ENCODE results near the gene ARMC6.
"Not testable (repeated sequence)": the region's sequence is repeated elsewhere in the genome, so short reads cannot be mapped to it uniquely, and the experiment has no call there.

ARMC6 gene

DNA sequence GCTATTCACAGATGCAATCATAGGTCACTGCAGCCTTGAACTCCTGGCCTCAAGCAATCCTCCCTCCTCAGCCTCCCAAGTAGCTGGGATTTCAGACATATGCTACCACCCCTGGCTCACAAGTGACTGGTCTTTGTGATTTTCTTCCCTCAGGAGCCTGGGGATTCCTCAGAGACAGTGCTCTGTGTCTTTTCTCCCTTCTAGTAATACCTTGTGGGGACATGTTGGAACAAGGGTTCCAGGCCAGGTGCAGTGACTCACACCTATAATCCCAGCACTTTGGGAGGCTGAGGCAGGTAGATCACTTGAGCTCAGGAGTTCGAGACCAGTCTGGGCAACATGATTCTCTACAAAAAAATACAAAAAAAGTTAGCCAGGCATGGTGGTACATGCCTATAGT lies 10.0 kb upstream of the ARMC6 start:
- not testable (repeated sequence) for DNase-seq

DNA sequence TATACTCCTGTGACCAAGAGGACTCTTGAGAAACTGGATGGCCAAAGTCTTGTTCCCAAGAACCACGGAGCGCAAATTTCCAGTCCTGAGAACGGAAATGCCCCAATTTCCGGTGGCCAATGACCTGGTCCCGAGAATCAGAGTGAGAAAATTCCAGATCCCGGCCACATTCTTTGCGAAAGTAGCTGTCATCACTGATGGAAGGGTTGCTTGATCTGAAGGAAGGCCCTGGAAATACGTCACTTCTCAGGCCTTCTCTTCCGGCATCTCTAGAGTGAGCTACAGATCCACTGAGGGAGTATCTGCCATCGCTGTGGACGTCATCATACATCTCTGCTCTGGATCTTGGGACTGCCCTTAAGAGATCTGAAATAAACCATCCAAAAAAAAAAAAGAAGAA lies 7.5 kb upstream of the ARMC6 start:
- no peak for DNase-seq

DNA sequence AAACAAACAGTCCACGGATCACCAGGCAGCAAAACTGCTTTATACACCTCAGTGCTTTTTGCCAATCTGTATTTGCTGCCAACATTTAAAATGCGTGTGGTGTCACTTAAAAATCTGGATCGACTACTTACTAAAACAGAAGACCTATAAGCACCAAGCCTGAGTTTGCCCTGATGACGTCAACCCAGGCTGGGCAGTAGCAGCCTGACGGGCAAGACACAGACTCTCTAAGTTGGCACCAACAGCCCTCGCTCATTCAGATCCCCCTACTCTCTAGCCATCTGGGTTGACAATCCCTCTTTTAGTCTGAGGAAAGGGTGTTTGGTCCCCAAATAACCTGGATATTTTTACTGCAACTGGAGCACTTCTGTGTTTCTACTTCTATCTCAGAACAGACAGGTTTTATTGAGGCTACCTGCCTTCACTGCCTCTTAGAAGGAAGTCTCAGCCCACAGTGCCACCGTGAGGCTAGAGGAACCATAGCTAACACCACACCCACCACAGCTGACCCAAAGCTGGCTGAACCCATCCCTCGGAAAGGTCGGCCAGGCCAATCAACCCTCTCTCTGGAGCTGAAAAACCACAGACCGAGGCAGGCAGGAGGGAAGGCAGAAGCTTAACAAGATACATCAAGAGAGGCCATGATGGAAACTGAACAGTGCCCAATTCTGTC lies 7.0 kb upstream of the ARMC6 start:
- no peak for DNase-seq

DNA sequence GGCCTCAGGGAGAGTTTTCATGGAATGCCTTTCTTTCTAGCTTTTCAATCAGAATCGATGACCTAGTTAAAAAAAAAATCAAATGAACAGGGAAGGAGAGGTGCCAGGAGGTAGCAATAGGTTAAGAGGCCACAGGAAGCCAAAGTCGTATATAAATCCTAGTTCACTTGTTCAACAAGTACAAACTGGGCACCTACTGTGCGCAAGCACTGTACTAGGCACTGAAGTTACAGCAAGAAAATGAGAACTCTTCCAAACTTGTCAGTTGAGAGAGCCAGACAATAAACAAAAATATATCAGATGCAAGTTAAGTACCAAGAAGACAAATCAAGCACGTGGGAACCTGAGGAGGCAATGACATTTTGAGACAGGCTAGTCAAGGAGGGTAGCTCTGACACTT lies 6.2 kb upstream of the ARMC6 start:
- DNase-seq, result no peak

DNA sequence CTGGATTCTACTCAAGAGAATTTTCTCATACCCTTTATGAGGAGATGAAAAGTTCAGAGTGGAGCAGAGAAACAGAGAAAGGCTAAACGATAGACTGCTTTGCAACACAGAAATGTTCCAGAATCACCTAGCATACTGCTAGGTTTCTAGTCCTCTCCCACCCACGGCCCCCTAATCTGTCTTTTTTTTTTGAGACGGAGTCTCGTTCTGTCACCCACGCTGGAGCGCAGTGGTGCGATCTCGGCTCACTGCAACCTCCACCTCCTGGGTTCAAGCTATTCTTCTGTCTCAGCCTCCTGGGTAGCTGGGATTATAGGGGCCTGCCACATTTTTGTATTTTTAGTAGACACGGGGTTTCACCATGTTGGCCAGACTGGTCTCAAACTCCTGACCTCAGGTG lies 4.9 kb upstream of the ARMC6 start:
- DNase-seq, result no peak

DNA sequence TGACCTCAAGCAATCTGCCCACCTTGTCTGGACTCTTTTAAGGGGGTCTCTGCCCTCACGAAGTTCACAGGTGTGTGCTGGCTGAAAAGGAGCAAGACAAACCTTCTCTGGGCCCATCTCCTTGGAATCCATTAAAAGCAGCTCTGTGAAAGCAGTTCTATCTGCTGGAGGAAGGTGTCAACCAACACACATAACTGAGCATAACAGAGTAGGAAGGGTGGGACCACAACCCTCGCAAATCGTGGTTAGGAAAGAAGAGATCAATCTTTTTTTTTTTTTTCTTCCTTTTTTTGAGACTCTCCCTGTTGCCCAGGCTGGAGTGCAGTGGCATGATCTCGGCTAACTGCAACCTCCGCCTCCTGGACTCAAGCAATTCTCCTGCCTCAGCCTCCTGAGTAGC lies 1.5 kb upstream of the ARMC6 start:
- no peak for DNase-seq

DNA sequence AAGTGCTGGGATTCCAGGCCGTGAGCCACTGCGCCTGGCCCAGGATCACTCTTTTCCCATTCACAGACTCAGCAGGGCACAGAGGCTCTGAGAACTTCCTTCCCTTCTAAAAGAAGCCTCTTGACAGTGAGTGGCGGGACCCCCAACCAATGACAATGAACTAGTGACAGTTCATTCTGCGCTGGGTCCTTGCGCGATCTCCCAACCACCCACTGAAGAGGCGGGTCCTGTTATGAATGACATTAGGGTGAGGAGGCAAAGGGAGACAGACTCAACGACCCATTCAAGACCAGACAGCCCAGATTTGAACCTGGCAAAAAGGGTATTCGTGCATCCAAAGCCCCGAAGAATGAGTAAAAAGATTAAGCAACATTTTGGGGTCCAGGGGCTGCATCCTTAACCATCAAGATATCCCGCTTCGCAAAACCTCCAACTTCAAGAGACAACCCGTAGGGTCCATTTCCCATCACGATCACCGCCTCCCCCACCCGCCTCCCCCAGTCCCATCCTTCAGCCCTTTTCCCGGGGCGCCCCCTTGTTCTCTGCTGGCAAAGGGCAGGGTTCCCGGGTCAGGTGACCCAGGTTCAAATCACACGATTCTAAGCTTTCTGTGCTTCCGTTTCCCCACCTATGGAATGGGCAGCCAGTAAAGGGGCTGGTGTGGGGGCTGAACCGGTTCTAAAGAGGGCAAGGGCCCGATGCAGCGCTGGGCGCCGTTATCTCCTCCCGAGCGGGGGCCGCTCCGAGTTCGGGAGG lies 805 bp upstream of the ARMC6 start:
- DNase-seq, result peak; percentile 89

DNA sequence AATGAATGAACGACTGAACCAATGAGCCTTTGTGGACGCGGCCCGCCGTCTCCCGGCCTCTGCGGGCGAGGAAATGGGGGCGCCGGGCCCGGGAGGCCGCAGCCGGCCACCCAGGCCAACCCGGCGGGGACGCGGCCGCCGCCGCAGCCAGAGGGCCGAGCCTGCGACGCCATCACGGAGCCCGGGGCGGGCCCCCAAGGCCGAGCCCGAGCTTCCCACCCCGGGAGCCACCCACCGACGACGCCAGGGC lies 302 bp upstream of the ARMC6 start:
- no peak for DNase-seq

DNA sequence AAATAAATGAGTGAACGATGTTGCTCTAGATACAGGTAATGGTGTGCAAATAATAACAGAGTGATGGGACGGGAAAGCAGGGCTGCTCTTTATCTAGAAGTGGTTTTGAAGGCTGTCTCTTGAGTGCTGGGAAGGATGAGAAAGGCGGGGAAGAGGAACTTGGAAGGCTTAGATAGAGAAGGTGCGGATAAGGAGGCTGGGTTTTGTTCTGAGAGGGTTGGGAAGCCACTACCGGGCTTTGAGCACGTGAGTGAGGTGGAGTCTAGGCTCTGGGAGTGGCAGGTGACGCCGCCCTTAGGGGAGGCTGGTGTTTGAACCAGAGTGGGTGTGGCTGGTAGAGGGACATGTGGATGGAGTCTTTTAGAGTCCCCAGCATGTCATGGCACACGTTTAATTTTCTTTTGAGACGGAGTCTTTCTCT lies 811 bp downstream of the ARMC6 start:
- DNase-seq, result peak; percentile 59

DNA sequence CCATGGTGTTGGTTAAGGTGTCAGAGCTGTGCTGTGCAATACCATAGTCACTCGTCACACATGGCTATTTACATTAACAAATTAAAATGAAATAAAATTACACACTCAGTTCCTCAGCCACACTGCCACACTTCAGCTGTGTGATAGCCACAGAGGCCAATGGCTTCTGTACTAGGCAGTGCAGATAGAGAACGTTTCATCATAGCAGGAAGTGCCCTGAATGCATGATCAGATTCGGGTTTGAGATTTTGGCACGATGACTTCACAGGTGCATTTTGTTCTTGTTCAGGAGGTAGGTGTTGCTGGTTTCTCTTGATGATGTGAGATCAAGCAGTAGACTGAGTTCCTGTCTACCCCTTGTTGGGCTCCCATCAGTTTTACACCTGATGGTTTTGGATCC lies 6.5 kb downstream of the ARMC6 start:
- no peak for DNase-seq

DNA sequence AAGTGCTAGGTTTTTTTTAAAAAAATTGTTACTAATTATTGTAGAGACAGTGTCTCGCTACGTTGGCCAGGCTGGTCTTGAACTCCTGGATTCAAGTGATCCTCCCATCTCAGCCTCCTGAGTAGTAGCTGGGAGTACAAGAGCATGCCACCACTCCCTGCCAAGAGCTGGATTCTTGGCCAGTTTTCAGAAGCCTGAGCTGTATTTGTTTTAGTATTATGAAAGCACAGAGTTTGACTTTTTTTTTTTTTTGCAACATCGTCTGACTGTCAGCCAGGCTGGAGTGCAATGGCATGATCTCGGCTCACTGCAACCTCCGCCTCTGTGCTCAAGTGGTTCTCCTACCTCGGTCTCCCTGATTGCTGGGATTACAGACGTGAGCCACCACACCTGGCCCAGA lies 7.0 kb downstream of the ARMC6 start:
- DNase-seq, result no peak

DNA sequence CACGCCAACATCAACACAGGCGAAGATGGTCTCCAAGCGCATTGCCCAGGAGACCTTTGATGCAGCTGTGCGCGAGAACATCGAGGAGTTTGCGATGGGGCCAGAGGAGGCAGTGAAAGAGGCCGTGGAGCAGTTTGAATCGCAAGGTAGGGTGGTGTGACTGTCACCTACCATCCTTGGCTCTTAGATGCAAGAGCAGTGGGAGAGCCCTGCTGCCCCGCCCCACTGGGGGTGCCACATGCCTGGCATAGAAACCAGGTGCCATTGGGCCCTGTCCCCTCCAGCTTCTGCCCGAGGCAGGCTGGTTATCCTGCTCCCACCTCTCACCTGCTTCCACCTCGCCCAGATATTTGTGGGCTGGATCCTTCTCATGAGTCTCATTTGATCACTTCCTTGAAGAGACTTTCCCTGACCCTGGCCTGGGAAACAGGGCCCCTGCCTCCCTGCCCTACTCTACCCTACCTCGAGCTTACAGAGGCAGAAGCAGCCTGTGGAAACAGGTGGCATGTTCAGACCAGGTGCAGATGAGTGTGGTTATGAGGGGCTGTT lies 9.4 kb downstream of the ARMC6 start:
- DNase-seq, result no peak

DNA sequence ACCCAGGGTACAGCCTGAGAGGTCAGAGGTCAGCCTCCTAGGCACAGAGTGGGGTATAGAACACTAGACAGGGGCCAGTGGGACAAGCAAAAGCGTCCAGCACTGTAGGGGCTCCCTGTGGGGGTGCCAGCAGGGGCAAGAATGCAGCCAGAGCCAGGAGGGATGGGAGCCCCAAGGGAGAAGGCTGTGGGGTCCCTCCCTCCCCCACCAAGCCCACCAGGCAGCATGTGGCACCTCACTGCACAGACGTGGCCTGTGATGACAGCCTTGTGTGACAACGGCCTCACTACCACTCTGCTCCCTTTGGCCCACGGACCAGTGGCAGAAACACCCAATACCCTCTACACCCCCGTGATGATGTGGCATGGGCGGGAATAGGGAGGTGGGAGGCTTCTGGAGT lies 10.1 kb downstream of the ARMC6 start:
- DNase-seq, result no peak

DNA sequence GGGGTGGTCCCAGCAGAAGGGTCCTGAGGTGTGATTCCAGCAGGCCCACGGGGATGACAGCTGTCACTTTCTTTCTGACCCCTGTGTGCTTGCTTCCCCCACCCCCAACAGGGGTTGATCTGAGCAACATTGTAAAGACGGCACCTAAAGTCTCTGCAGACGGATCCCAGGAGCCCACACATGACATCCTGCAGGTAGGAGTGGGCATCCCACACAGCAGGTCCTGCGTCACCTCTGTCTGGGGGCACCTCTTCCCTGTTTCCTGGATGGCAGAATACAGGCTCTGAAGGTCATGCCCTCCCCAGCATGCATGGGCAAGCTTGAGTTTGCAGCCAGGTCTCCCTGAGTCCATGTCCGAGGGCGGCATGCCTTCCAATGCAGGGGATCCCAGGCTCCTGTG lies 10.5 kb downstream of the ARMC6 start:
- no peak for DNase-seq

DNA sequence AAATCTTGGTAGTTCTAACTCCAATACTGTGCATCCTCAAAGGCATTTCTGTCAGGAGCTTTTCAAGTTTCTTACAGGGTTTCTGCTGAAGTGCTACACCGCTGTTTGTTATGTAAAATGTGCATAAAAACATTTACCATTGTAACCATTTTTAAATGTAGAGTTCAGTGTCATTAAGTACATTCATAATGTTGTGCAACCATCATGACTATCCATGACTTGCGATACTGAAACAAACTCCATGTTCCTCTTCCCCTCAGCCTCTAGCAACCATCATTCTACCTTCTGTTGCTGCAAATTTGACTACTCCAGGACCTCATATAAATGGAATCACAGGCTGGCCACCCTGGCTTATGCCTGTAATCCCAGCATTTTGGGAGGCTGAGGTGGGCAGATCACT lies 16.0 kb downstream of the ARMC6 start:
- no peak for DNase-seq

DNA sequence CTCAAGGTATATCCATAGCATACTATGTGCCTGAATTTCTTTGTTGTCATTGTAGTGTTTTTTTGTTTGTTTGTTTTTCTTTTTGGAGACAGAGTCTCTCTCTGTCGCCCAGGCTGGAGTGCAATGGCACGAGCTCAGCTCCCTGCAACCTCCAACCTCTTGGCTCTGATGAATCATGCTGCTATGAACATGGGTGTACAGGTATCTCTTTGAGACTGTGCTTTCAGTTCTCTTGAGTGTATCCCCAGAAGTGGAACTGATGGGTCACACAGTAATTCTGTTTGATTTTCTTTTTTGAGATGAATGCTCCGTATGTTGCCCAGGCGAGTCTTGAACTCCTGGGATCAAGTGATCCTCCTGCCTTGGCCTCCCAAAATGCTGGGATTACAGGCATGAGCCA lies 16.7 kb downstream of the ARMC6 start:
- DNase-seq, result no peak

DNA sequence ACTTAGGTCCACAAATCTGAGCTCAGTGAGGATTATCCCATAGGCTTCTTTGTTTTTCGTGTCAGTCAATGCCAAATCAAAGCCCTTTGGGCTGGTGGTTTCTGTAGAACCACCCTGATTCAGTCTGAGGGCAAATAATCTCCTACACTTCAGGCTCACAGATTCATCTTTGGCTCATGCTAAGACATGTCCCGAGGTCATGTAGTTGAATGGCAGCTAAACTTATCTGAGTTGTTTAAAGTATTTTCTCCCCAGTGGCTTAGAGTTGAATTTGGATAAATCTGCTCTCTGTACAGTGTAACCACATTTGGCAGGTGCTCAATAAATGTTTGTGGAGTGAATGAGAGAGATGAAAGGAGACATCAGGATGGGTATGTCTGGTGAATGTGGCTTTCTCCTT lies 17.3 kb downstream of the ARMC6 start:
- no peak for DNase-seq

DNA sequence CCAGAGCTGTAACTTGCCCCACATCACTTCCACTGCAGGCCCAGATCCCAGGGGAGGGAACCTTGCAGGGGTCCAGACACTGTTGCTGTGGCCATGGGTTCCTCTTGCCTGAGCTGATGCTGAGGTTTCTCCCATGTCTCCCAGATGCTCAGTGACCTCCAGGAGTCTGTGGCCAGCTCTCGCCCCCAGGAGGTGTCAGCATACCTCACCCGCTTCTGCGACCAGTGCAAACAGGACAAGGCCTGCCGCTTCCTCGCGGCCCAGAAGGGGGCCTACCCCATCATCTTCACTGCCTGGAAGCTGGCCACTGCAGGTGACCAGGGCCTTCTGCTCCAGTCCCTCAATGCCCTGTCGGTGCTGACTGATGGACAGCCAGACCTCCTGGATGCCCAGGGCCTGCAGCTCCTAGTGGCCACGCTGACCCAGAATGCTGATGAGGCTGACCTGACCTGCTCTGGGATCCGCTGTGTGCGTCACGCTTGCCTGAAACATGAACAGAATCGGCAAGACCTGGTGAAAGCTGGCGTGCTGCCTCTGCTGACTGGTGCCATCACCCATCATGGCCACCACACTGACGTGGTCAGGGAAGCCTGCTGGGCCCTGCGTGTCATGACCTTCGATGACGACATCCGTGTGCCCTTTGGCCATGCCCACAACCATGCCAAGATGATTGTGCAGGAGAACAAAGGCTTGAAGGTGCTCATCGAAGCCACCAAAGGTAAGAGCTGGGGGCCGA lies 18.2 kb downstream of the ARMC6 start:
- no peak for DNase-seq

DNA sequence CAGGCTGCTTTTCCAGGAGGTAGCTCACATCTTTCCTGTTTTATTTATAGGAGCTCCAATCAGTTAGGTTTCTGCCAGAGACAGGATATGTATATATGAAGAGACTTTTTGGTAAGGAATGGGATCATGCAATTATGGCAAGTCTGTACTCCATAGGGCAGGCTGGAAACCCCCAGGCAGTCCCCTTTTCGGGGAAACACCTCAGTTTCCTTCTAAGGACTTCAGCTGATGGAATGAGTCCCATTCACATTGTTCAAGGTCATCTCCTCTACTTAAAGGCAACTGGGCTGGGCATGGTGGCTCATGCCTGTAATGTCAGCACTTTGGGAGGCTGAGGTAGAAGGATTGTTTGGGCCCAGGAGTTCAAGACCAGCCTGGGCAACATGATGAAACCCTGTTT lies 19.5 kb downstream of the ARMC6 start:
- DNase-seq, result no peak

DNA sequence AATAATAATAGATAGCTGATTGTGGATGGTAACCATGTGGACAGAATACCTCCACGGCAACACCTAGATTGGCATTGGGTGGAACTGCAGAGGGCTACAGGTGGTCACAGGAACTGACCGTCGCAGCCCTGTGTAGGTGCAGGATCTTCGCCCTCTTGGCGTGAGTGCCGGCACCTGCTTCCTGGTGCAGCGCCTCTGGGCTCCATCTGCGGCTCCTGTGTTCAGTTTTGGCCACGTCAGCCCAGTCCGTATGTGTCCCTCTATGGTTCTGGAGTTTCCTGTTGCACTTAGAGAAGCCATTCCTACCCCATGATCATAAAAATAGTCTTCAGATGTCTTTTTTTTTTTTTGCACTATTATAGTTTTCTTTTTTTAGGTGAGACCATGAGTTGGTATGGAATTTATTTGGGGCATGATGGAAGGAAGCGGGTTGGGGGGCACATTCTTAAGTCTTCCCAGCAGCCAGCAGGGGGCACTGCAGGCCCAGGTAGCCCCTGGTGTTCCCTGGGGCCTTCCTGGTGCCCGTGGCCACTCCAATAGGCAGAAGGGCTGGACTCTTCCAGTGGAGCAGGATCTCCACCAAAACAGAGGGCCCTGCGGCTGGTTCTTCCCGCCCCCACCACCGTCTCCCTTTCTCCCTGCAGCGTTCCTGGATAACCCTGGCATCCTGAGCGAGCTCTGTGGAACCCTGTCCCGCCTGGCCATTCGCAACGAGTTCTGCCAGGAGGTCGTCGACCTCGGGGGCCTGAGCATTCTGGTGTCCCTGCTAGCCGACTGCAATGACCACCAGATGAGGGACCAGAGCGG lies 20.3 kb downstream of the ARMC6 start:
- DNase-seq, result peak; percentile 28

DNA sequence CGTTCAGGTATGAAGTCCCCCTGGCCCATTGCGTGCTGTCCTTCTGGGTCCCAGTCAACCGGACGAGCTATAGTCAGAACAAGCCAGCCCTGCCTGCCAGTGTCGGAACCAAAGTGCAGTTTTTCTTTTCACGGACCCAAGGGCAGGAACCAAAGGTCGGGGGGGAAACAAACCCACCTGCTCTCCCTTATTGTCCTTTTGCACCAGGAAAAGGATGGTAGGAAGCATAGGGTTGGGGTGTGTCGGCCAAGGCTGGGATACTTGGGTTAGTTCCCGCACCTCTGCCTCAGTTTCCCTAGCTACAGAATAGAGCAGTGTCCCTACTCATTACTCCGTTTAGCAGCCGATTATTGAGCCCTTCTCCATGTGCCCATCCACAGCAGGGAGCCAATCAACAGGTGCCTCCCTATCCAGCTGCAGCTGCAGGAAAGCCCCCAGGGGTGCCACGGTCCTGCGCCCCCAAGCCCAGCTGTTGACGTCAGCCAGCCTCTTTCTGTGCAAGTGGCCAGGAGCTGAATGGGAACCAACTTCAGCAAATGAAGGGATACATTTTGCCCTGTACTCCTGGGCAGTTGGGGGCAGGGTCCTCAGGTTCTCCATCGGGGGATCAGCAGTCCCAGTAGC lies 21.0 kb downstream of the ARMC6 start:
- DNase-seq, result no peak

DNA sequence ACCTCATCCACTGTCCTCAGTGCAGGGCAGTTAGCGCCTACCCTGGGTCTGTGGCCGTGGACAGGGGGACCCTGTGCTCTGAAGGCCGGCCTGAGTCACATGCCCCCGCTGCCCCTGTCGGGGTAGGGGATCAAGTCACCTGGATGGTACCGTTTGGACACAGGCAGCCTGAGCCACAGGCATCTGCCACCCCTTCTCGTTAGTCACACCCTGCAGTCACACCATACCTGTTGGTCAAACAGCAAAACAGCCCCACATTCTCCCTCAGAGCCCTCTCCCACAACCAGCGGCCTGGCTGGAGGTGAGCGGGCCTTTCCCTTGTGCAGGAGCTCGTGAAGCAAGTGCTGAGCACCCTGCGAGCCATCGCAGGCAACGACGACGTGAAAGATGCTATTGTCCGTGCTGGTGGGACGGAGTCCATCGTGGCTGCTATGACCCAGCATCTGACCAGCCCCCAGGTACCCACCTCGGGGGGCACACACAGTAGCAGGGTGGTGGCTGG lies 21.6 kb downstream of the ARMC6 start:
- DNase-seq, result no peak

DNA sequence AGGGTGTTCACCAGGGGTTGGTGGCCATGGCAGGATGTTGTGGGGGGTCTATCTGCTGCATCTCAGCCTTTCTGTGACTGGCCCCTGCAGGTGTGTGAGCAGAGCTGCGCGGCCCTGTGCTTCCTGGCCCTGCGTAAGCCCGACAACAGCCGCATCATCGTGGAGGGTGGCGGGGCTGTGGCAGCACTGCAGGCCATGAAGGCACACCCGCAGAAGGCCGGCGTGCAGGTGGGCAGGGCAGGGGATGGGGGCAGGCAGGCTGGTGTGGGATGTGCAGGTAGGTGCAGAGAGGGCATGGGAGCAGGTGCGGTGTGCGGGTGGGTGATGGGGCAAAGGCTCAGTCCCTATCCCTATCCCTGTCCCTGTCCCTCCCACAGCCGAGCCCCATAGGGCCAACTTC lies 22.3 kb downstream of the ARMC6 start:
- DNase-seq, result no peak
